HG03571 (cell line): ENCODE measurements around the gene ALPK3.

Experiments
- ATAC-seq: cut with Tn5 transposase; IDR thresholded peaks from one replicate; pipeline ENCODE4 v1.9.1; 2021; ENCODE audit not compliant: unreplicated experiment

The ALPK3 gene

GRCh38 chr15:84889991-84890669, 73.0 kb downstream of the ALPK3 start:
- no peak for ATAC-seq

GRCh38 chr15:84890670-84891162, 73.6 kb downstream of the ALPK3 start:
- ATAC-seq, result no peak

GRCh38 chr15:84891339-84891738, 74.2 kb downstream of the ALPK3 start:
- no peak for ATAC-seq

GRCh38 chr15:84892786-84893307, 75.7 kb downstream of the ALPK3 start:
- ATAC-seq, result no peak

GRCh38 chr15:84893607-84894006, 76.5 kb downstream of the ALPK3 start:
- no peak for ATAC-seq

- ATAC-seq, result no peak
These were observed 77.7 kb downstream of the ALPK3 start for GRCh38 chr15:84894736-84895425.

- no peak for ATAC-seq
These were observed 81.6 kb downstream of the ALPK3 start for GRCh38 chr15:84898761-84899160.

GRCh38 chr15:84899750-84900149, 82.6 kb downstream of the ALPK3 start:
- ATAC-seq, result no peak

GRCh38 chr15:84901540-84901939, 84.4 kb downstream of the ALPK3 start:
- ATAC-seq, result no peak

GRCh38 chr15:84903751-84904150, 86.6 kb downstream of the ALPK3 start:
- no peak for ATAC-seq

GRCh38 chr15:84904419-84904818, 87.3 kb downstream of the ALPK3 start:
- no peak for ATAC-seq

GRCh38 chr15:84905016-84905916, 88.1 kb downstream of the ALPK3 start:
- ATAC-seq, result no peak

- no peak for ATAC-seq
These were observed 90.6 kb downstream of the ALPK3 start for GRCh38 chr15:84907731-84908130.

- ATAC-seq, result no peak
These were observed 91.4 kb downstream of the ALPK3 start for GRCh38 chr15:84908564-84908963.

- ATAC-seq, result no peak
These were observed 91.9 kb downstream of the ALPK3 start for GRCh38 chr15:84909029-84909428.

GRCh38 chr15:84909782-84910181, 92.6 kb downstream of the ALPK3 start:
- no peak for ATAC-seq

GRCh38 chr15:84910928-84911623, 93.9 kb downstream of the ALPK3 start:
- ATAC-seq, result no peak

- no peak for ATAC-seq
These were observed 94.9 kb downstream of the ALPK3 start for GRCh38 chr15:84911879-84912660.

- ATAC-seq, result no peak
These were observed 96.2 kb downstream of the ALPK3 start for GRCh38 chr15:84913360-84913723.

- no peak for ATAC-seq
These were observed 97.2 kb downstream of the ALPK3 start for GRCh38 chr15:84914351-84914750.
